ENCODE data around the gene PIEZO1.

PIEZO1 gene

DNA sequence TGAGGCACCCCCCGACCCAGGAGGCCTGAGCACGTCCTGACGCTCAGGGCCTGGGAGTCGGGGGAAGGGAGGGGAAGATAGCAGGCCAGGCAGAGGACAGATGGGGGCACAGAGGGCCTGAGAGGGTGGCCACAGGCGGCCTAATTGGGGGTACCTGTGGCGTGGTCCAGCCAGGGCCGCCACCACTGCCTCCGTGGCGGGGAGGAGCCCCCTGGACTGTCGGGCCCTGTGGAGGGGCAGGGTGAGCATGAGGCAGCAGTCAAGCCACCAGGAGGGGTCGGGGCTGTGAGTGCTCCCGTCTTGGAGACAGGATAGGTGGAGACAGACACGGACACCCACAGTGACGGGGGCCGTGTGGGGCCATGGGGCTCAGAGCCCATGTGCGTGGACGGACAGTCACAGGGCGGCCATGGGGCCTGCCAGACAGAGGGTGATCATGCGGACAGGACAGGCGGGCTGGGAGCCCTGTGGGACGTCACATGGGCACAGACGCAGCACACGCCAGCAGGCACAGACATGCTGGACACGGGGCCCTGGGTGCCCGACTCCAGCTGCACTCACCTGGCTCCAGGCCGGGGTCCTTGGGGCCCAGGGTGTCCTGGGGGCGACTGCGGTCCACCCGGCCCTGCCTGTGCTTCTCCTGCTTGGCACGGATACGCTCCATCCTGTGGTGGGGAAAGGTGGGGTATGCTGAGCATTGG lies 60.0 kb downstream of the PIEZO1 start:
- TF ChIP-seq CTCF (IDR thresholded peaks at IDR 0.05), result no peak
- no peak for TF ChIP-seq ZFX (IDR thresholded peaks at IDR 0.05; ENCODE audit: borderline replicate concordance)

GRCh38 chr16:88723911-88724310 lies 61.1 kb downstream of the PIEZO1 start:
- TF ChIP-seq ZFX (IDR thresholded peaks at IDR 0.05; ENCODE audit: borderline replicate concordance) (no peak), CTCF (IDR thresholded peaks at IDR 0.05) (no peak)
- no peak overlapping the region for H3K27ac ChIP-seq

More for the DNA sequence above, 60.0 kb downstream of the PIEZO1 start:
- H3K27ac ChIP-seq, result no peak overlapping the region

DNA sequence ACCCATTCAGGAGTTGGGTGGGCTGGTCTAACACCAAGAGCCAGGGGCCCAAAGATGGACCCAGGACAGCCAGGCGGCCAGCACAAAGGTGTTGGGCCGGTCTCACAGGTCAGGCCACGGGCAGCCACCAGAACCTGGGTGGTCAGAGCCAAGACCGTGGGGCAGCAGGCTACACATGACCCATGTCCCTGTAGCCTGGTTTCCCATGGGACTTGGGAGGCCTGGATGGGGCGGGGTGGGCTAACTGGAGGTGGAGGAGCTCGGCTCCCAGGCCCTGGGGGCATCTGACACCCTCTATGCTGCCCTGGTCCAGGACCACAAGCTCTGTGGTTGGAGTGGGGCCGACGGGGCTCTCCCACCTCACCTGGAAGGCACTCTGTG lies 61.5 kb downstream of the PIEZO1 start:
- no peak for TF ChIP-seq ZFX (IDR thresholded peaks at IDR 0.05; ENCODE audit: borderline replicate concordance)
- TF ChIP-seq CTCF (IDR thresholded peaks at IDR 0.05), result no peak
- H3K27ac ChIP-seq, result no peak overlapping the region

- no peak overlapping the region for H3K27ac ChIP-seq
- no peak for TF ChIP-seq ZFX (IDR thresholded peaks at IDR 0.05; ENCODE audit: borderline replicate concordance)
- TF ChIP-seq CTCF (IDR thresholded peaks at IDR 0.05), result no peak
Measured at GRCh38 chr16:88722784-88723506, 62.1 kb downstream of the PIEZO1 start.

- H3K27ac ChIP-seq, result no peak overlapping the region
- TF ChIP-seq ZFX (IDR thresholded peaks at IDR 0.05; ENCODE audit: borderline replicate concordance) (no peak), CTCF (IDR thresholded peaks at IDR 0.05) (no peak)
Measured at GRCh38 chr16:88721815-88722755, 62.9 kb downstream of the PIEZO1 start.

DNA sequence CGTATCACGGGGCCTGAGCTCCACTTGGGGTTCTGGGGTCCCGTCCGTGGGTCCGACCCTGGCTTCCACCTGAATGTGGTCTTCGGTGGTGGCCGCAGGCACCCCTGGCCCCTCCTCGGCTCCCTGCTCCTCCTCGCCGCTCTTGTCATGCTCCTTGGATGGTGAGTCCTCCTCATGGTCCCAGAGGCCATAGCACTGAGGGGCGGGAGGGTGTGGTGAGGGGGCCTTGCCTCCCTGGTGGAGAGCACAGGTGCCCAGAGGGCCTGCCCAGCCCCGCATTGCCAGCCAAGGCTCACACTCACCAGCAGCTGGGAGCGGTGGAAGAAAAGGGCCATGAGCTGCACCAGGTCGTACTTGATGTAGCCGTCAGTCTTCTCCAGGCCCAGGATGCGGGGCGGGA lies 63.8 kb downstream of the PIEZO1 start:
- H3K27ac ChIP-seq, result no peak overlapping the region
- TF ChIP-seq ZFX (IDR thresholded peaks at IDR 0.05; ENCODE audit: borderline replicate concordance) (no peak), CTCF (IDR thresholded peaks at IDR 0.05) (no peak)

All from 22Rv1 (cell line).